ENCODE results near the gene LPP.

- TF ChIP-seq CTCF (IDR thresholded peaks at IDR 0.05) (no peak), EP300 (IDR thresholded peaks at IDR 0.05) (no peak)
These were observed 679.2 kb downstream of the LPP start for GRCh38 chr3:188832961-188833721.

All from stomach (tissue), 4 donors.